ENCODE measurements around the gene SEZ6L.

Gene SEZ6L

GRCh38 chr22:26245001-26245400, 75.7 kb downstream of the SEZ6L start:
- Histone ChIP-seq H3K9me3 (ENCODE audit: control insufficient read depth, insufficient read depth, low read length) (no peaks in the 10 kb centered on the region), H4K20me1 (ENCODE audit: control insufficient read depth, insufficient read depth, low read depth, low read length) (no peaks in the 10 kb centered on the region), H3K9me2 (replicated peaks; ENCODE audit: control insufficient read depth, low read length) (no peaks in the 10 kb centered on the region), H3K4me3 (ENCODE audit: low read length) (no peak overlapping the region), H3K4me2 (ENCODE audit: low read length) (no peak overlapping the region), H3K36me3 (ENCODE audit: control insufficient read depth, low read length) (no peaks in the 10 kb centered on the region), H3K79me2 (ENCODE audit: control insufficient read depth, low read length) (no peaks in the 10 kb centered on the region), H3K27ac (ENCODE audit: low read depth, low read length) (no peak overlapping the region), H3K27me3 (ENCODE audit: control insufficient read depth, low read length) (no peaks in the 10 kb centered on the region), H3F3A (ENCODE audit: control insufficient read depth, insufficient read depth) (no peaks in the 10 kb centered on the region), H3K4me1 (ENCODE audit: control insufficient read depth, low read length) (no peaks in the 10 kb centered on the region)
- TF ChIP-seq, protein P1, sequence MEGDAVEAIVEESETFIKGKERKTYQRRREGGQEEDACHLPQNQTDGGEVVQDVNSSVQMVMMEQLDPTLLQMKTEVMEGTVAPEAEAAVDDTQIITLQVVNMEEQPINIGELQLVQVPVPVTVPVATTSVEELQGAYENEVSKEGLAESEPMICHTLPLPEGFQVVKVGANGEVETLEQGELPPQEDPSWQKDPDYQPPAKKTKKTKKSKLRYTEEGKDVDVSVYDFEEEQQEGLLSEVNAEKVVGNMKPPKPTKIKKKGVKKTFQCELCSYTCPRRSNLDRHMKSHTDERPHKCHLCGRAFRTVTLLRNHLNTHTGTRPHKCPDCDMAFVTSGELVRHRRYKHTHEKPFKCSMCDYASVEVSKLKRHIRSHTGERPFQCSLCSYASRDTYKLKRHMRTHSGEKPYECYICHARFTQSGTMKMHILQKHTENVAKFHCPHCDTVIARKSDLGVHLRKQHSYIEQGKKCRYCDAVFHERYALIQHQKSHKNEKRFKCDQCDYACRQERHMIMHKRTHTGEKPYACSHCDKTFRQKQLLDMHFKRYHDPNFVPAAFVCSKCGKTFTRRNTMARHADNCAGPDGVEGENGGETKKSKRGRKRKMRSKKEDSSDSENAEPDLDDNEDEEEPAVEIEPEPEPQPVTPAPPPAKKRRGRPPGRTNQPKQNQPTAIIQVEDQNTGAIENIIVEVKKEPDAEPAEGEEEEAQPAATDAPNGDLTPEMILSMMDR (IDR thresholded peaks at IDR 0.05; ENCODE audit: low read depth, low read length, poor library complexity, severe bottlenecking): no peak
- TF ChIP-seq EZH2phosphoT487 (IDR thresholded peaks at IDR 0.05; ENCODE audit: borderline replicate concordance, low read length): no peak

- Histone ChIP-seq H3K4me1 (ENCODE audit: control insufficient read depth, low read length) (no peaks in the 10 kb centered on the region), H3K4me3 (ENCODE audit: low read length) (no peak overlapping the region), H3F3A (ENCODE audit: control insufficient read depth, insufficient read depth) (no peaks in the 10 kb centered on the region), H4K20me1 (ENCODE audit: control insufficient read depth, insufficient read depth, low read depth, low read length) (no peaks in the 10 kb centered on the region), H3K36me3 (ENCODE audit: control insufficient read depth, low read length) (no peaks in the 10 kb centered on the region), H3K79me2 (ENCODE audit: control insufficient read depth, low read length) (no peaks in the 10 kb centered on the region), H3K9me2 (replicated peaks; ENCODE audit: control insufficient read depth, low read length) (no peaks in the 10 kb centered on the region), H3K27me3 (ENCODE audit: control insufficient read depth, low read length) (no peaks in the 10 kb centered on the region), H3K4me2 (ENCODE audit: low read length) (no peak overlapping the region), H3K27ac (ENCODE audit: low read depth, low read length) (no peak overlapping the region), H3K9me3 (ENCODE audit: control insufficient read depth, insufficient read depth, low read length) (no peaks in the 10 kb centered on the region)
- TF ChIP-seq EZH2phosphoT487 (IDR thresholded peaks at IDR 0.05; ENCODE audit: borderline replicate concordance, low read length): no peak
- TF ChIP-seq, protein P1 (IDR thresholded peaks at IDR 0.05; ENCODE audit: low read depth, low read length, poor library complexity, severe bottlenecking): no peak
Observed at GRCh38 chr22:26246552-26246951, 77.3 kb downstream of the SEZ6L start.

GRCh38 chr22:26251869-26252268, 82.6 kb downstream of the SEZ6L start:
- H3K4me2 ChIP-seq (ENCODE audit: low read length): no peak overlapping the region
- no peaks in the 10 kb centered on the region for H4K20me1 ChIP-seq (ENCODE audit: control insufficient read depth, insufficient read depth, low read depth, low read length)
- no peaks in the 10 kb centered on the region for H3F3A ChIP-seq (ENCODE audit: control insufficient read depth, insufficient read depth)
- H3K36me3 ChIP-seq (ENCODE audit: control insufficient read depth, low read length): no peaks in the 10 kb centered on the region
- H3K9me2 ChIP-seq (replicated peaks; ENCODE audit: control insufficient read depth, low read length): no peaks in the 10 kb centered on the region
- H3K27ac ChIP-seq (ENCODE audit: low read depth, low read length): no peak overlapping the region
- TF ChIP-seq, protein P1 (IDR thresholded peaks at IDR 0.05; ENCODE audit: low read depth, low read length, poor library complexity, severe bottlenecking): no peak
- no peak for TF ChIP-seq EZH2phosphoT487 (IDR thresholded peaks at IDR 0.05; ENCODE audit: borderline replicate concordance, low read length)
- H3K27me3 ChIP-seq (ENCODE audit: control insufficient read depth, low read length): no peaks in the 10 kb centered on the region
- no peaks in the 10 kb centered on the region for H3K9me3 ChIP-seq (ENCODE audit: control insufficient read depth, insufficient read depth, low read length)
- no peaks in the 10 kb centered on the region for H3K4me1 ChIP-seq (ENCODE audit: control insufficient read depth, low read length)
- no peaks in the 10 kb centered on the region for H3K79me2 ChIP-seq (ENCODE audit: control insufficient read depth, low read length)
- no peak overlapping the region for H3K4me3 ChIP-seq (ENCODE audit: low read length)

DNA sequence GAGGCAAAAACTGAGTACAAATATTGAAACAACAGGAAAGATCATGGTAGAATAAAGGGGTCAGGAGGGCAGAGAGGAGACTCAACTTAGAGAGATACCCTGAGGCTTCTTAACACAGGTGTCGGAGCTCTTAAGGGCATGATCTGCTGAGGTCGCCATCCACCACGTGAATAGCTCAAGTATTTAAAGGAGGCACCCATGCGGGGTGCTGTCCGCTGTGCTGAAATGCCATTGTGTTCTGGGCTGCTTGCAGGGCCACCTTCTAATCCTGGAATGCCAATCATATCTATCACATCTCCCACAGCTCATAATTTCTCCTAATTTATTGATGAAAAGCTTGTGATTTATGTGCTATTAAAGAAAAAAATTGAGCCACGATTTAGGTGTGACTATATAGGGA, 90.2 kb downstream of the SEZ6L start:
- Histone ChIP-seq H3K27ac (ENCODE audit: low read depth, low read length) (no peak overlapping the region), H3K79me2 (ENCODE audit: control insufficient read depth, low read length) (no peaks in the 10 kb centered on the region), H3K4me1 (ENCODE audit: control insufficient read depth, low read length) (no peaks in the 10 kb centered on the region), H3K4me3 (ENCODE audit: low read length) (no peak overlapping the region), H3K36me3 (ENCODE audit: control insufficient read depth, low read length) (no peaks in the 10 kb centered on the region), H3K9me3 (ENCODE audit: control insufficient read depth, insufficient read depth, low read length) (no peaks in the 10 kb centered on the region), H3F3A (ENCODE audit: control insufficient read depth, insufficient read depth) (no peaks in the 10 kb centered on the region), H3K27me3 (ENCODE audit: control insufficient read depth, low read length) (no peaks in the 10 kb centered on the region), H4K20me1 (ENCODE audit: control insufficient read depth, insufficient read depth, low read depth, low read length) (no peaks in the 10 kb centered on the region), H3K4me2 (ENCODE audit: low read length) (no peak overlapping the region), H3K9me2 (replicated peaks; ENCODE audit: control insufficient read depth, low read length) (no peaks in the 10 kb centered on the region)
- TF ChIP-seq, protein P1 (IDR thresholded peaks at IDR 0.05; ENCODE audit: low read depth, low read length, poor library complexity, severe bottlenecking): no peak
